ENCODE results near the gene HBQ1. TPM values are rescaled to one million over a fixed set of nuclear protein-coding genes. Genes with fewer than 3 reads are reported as not detected.

The HBQ1 gene
- total RNA-seq, 1 donor from 2014 or later, result not detected

DNA sequence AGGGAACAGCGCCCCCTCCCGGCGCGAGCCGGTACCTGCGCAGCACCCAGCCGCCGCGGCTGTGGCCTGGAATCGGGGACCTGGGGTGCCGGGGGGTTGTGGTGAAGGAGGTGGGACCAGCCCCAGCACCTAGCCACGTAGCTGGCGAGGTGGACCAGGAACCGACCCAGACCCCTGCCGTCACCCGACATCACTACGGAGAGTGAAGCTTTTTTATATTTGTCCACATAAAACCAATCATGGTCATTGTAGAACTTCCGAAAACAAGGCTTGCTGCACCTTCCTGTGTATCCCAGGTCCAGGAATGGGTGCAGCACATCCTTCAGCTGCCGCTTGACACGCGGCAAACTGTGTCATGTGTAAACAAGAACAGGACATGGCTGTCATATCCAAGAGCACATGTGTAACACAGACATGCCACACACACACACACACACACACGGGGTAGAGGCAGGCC is 1.3 kb downstream of the HBQ1 start:
- H3K27me3 ChIP-seq, result peaks cover 9% of the 10 kb centered on the region
- intact Hi-C loops (cut with DNase I), result loop anchor here (1.0 kb wide), 1 partner anchor 74 kb away; no protein-coding TSS in a partner anchor
- H3K27ac ChIP-seq, result no peak overlapping the region
- no peak for DNase-seq (ENCODE audit: low spot score in 2 of 2)
- TF ChIP-seq, protein P1, sequence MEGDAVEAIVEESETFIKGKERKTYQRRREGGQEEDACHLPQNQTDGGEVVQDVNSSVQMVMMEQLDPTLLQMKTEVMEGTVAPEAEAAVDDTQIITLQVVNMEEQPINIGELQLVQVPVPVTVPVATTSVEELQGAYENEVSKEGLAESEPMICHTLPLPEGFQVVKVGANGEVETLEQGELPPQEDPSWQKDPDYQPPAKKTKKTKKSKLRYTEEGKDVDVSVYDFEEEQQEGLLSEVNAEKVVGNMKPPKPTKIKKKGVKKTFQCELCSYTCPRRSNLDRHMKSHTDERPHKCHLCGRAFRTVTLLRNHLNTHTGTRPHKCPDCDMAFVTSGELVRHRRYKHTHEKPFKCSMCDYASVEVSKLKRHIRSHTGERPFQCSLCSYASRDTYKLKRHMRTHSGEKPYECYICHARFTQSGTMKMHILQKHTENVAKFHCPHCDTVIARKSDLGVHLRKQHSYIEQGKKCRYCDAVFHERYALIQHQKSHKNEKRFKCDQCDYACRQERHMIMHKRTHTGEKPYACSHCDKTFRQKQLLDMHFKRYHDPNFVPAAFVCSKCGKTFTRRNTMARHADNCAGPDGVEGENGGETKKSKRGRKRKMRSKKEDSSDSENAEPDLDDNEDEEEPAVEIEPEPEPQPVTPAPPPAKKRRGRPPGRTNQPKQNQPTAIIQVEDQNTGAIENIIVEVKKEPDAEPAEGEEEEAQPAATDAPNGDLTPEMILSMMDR (IDR thresholded peaks at IDR 0.05), result peak; percentile 90 to 97 (median 95)
- H3K36me3 ChIP-seq, result no peaks in the 10 kb centered on the region
- H3K4me1 ChIP-seq, result peaks cover 9 to 10% of the 10 kb centered on the region in 2 donors
- H3K4me3 ChIP-seq, result peak overlapping the region; percentile 46 to 49
- no peaks in the 10 kb centered on the region for H3K9me3 ChIP-seq

DNA sequence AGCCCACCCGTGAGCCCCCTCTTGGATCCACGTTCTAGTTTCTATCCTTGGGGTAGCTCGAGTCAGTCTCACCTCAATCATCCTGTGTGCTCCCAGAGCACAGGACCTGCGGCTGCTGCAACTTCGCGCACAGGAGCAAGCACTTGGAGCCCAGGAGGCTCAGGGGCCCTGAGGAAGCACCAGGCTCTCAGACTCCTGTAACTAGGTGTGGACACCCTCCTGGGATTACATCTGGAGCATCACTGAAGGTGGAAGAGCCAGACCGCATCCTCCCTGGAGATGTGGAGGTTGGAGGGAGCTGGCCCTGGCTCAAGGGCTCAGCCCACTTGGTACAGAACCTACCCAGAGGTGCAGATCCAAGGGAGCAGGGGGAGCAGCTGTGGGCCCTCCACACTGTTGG is 2.7 kb downstream of the HBQ1 start:
- Histone ChIP-seq H3K27me3 (no peaks in the 10 kb centered on the region), H3K4me3 (no peak overlapping the region), H3K27ac (no peak overlapping the region), H3K4me1 (peaks cover 9 to 10% of the 10 kb centered on the region in 2 donors), H3K36me3 (peaks cover 9% of the 10 kb centered on the region in 2 donors), H3K9me3 (no peaks in the 10 kb centered on the region)
- TF ChIP-seq, protein P1 (IDR thresholded peaks at IDR 0.05), result no peak
- intact Hi-C loops (cut with DNase I), result no loop called here
- no peak for DNase-seq (ENCODE audit: low spot score in 2 of 2)

DNA sequence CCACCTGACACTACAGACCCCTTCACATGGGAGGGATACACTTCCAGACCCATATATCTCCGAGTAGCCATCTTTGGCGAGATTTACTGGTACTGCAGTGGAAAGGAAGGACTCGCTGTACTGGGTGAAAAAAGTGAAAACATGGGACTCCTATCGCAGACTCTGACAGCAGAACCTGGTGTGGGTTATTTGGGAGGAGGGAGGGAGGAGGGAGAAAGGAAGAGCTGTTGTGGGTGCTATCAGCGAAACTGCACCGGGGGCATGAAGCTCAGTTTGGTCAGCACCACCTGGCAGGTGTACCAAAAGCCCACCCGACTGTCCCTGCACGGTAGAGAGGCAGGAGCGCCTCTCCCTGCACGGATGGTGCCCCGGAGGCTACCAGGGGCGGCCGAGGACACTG is 5.0 kb downstream of the HBQ1 start:
- peaks cover 30% of the 10 kb centered on the region in 2 donors for H3K36me3 ChIP-seq
- no peaks in the 10 kb centered on the region for H3K27me3 ChIP-seq
- H3K9me3 ChIP-seq, result no peaks in the 10 kb centered on the region
- DNase-seq (ENCODE audit: low spot score in 2 of 2), result no peak
- intact Hi-C loops (cut with DNase I), result no loop called here
- no peak overlapping the region for H3K27ac ChIP-seq
- TF ChIP-seq, protein P1 (IDR thresholded peaks at IDR 0.05), result no peak
- peaks cover 9 to 10% of the 10 kb centered on the region in 2 donors for H3K4me1 ChIP-seq
- no peak overlapping the region for H3K4me3 ChIP-seq

DNA sequence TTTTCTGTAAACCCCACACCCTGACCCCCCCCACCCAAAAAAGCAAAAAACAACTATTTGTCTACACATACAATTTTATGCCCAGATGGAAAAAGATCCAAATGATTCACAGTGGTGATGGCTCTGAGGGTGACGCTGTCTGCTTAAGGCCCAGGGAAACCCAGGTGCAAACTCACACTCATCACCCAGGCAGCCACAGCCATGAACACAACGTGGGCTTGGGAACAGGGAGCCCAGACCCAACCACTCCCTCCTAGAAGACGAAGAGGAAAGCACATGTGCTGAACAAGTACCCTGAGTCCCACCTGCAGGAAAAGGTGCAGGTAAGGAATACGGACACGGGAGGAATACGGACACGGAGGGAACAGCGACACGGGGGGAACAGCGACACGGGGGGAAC is 5.4 kb downstream of the HBQ1 start:
- Histone ChIP-seq H3K27me3 (no peaks in the 10 kb centered on the region), H3K4me3 (no peak overlapping the region), H3K4me1 (peaks cover 5 to 7% of the 10 kb centered on the region in 2 donors), H3K9me3 (no peaks in the 10 kb centered on the region), H3K27ac (no peak overlapping the region), H3K36me3 (peaks cover 35% of the 10 kb centered on the region in 2 donors)
- DNase-seq (ENCODE audit: low spot score in 2 of 2), result no peak
- intact Hi-C loops (cut with DNase I), result no loop called here
- TF ChIP-seq, protein P1 (IDR thresholded peaks at IDR 0.05), result no peak

DNA sequence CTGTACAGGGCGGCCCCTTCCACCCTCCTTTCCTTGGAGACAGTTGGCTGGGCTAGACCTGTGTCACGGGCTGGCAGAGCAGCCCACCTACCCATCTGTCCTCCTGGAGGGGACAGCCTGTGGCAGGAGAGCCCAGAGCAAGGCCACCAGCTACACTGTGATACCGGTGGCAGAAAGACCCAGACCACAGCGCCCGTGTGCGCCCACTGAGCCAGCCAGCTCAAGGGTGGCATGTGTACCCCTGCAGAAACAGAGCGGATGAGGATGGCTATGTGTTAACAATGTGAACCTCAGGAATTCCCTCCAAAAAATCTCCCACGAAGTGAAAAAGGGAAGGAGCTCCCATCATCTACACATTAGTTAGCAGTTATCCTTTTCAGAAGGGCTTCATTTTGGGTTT is 7.1 kb downstream of the HBQ1 start:
- intact Hi-C loops (cut with DNase I), result no loop called here
- no peak for DNase-seq (ENCODE audit: low spot score in 2 of 2)
- H3K36me3 ChIP-seq, result peaks cover 51% of the 10 kb centered on the region in 2 donors

More for the DNA sequence above, 7.1 kb downstream of the HBQ1 start:
- no peak overlapping the region for H3K4me3 ChIP-seq
- H3K27me3 ChIP-seq, result no peaks in the 10 kb centered on the region
- TF ChIP-seq, protein P1 (IDR thresholded peaks at IDR 0.05), result no peak
- H3K4me1 ChIP-seq, result no peaks in the 10 kb centered on the region
- H3K9me3 ChIP-seq, result no peaks in the 10 kb centered on the region
- H3K27ac ChIP-seq, result no peak overlapping the region
